ENCODE measurements around the gene GRIPAP1.

GRIPAP1 gene

GRCh38 chrX:48965959-48966358, 36.1 kb downstream of the GRIPAP1 start (continued):
- TF ChIP-seq CSRNP3 (CRISPR knock-in tag; IDR thresholded peaks at IDR 0.05) (no peak), PPARA (CRISPR knock-in tag; IDR thresholded peaks at IDR 0.05; ENCODE audit: borderline replicate concordance) (no peak), ZNF565 (CRISPR knock-in tag; conservative IDR thresholded peaks at IDR 0.05; ENCODE audit: low read depth) (no peak), OSR1 (CRISPR knock-in tag; IDR thresholded peaks at IDR 0.05) (no peak), ZNF70 (CRISPR knock-in tag; IDR thresholded peaks at IDR 0.05) (no peak)

- ATAC-seq, result no peak
- no peak for TF ChIP-seq CSRNP3 (CRISPR knock-in tag; IDR thresholded peaks at IDR 0.05)
- no peak for TF ChIP-seq GLIS3 (CRISPR knock-in tag; IDR thresholded peaks at IDR 0.05)
- TF ChIP-seq OSR1 (CRISPR knock-in tag; IDR thresholded peaks at IDR 0.05), result no peak
- TF ChIP-seq PATZ1 (CRISPR knock-in tag; IDR thresholded peaks at IDR 0.05; ENCODE audit: borderline replicate concordance), result no peak
- no peak for TF ChIP-seq RARB (CRISPR knock-in tag; IDR thresholded peaks at IDR 0.05)
- TF ChIP-seq TCF4 (CRISPR knock-in tag; IDR thresholded peaks at IDR 0.05; ENCODE audit: borderline replicate concordance), result no peak
- TF ChIP-seq ZFP30 (CRISPR knock-in tag; IDR thresholded peaks at IDR 0.05), result no peak
- no peak for TF ChIP-seq POU6F1 (CRISPR knock-in tag; IDR thresholded peaks at IDR 0.05; ENCODE audit: borderline replicate concordance, low read depth)
- TF ChIP-seq ZC3H10 (CRISPR knock-in tag; IDR thresholded peaks at IDR 0.05), result no peak
- TF ChIP-seq SNAI2 (CRISPR knock-in tag; IDR thresholded peaks at IDR 0.05), result no peak
- TF ChIP-seq ESRRG (CRISPR knock-in tag; IDR thresholded peaks at IDR 0.05), result no peak
- TF ChIP-seq TSHZ2 (CRISPR knock-in tag; IDR thresholded peaks at IDR 0.05), result no peak
- no peak for TF ChIP-seq TOX (CRISPR knock-in tag; IDR thresholded peaks at IDR 0.05; ENCODE audit: borderline replicate concordance)
- no peak for TF ChIP-seq CSDC2 (CRISPR knock-in tag; IDR thresholded peaks at IDR 0.05)
- no peak for TF ChIP-seq PPARA (CRISPR knock-in tag; IDR thresholded peaks at IDR 0.05; ENCODE audit: borderline replicate concordance)
- no peak for TF ChIP-seq ZNF70 (CRISPR knock-in tag; IDR thresholded peaks at IDR 0.05)
- TF ChIP-seq ZNF8 (CRISPR knock-in tag; IDR thresholded peaks at IDR 0.05), result no peak
These were observed 40.4 kb downstream of the GRIPAP1 start for GRCh38 chrX:48961585-48962091.

- no peak for ATAC-seq
- TF ChIP-seq PPARA (CRISPR knock-in tag; IDR thresholded peaks at IDR 0.05; ENCODE audit: borderline replicate concordance) (no peak), TOX (CRISPR knock-in tag; IDR thresholded peaks at IDR 0.05; ENCODE audit: borderline replicate concordance) (no peak), ZFP3 (CRISPR knock-in tag; IDR thresholded peaks at IDR 0.05) (no peak), PATZ1 (CRISPR knock-in tag; IDR thresholded peaks at IDR 0.05; ENCODE audit: borderline replicate concordance) (no peak), ZFP30 (CRISPR knock-in tag; IDR thresholded peaks at IDR 0.05) (no peak)
These were observed 41.8 kb downstream of the GRIPAP1 start for GRCh38 chrX:48960291-48960690.
